DLD1 (cell line): Measurements from ENCODE around the gene SOX18.
"Not testable (repeated sequence)": the region's sequence is repeated elsewhere in the genome, so short reads cannot be mapped to it uniquely, and the experiment has no call there.

Source experiments
- in situ Hi-C: cut with HindIII; loops from 2 replicates; pipeline ENCODE4 v1.10.0; 2017; ENCODE audit warnings: low sequenced_read_pairs

The SOX18 gene

GRCh38 chr20:64025101-64025825 lies 24.2 kb downstream of the SOX18 start:
- in situ Hi-C loops, result no loop called here

GRCh38 chr20:64024141-64024990 lies 25.1 kb downstream of the SOX18 start:
- in situ Hi-C loops, result no loop called here

GRCh38 chr20:64023361-64024140 lies 25.9 kb downstream of the SOX18 start:
- in situ Hi-C loops, result no loop called here

- in situ Hi-C loops, result no loop called here
Observed at GRCh38 chr20:64022671-64023360, 26.6 kb downstream of the SOX18 start.

- in situ Hi-C loops, result no loop called here
Observed at GRCh38 chr20:64021124-64021975, 28.1 kb downstream of the SOX18 start.

- in situ Hi-C loops, result no loop called here
Observed at GRCh38 chr20:64015635-64016034, 33.8 kb downstream of the SOX18 start.

GRCh38 chr20:64012385-64013154 lies 36.9 kb downstream of the SOX18 start:
- in situ Hi-C loops, result not testable (repeated sequence)

GRCh38 chr20:64011366-64011779 lies 38.1 kb downstream of the SOX18 start:
- in situ Hi-C loops, result no loop called here

- in situ Hi-C loops, result no loop called here
Observed at GRCh38 chr20:64010711-64011237, 38.7 kb downstream of the SOX18 start.

GRCh38 chr20:64009811-64010387 lies 39.5 kb downstream of the SOX18 start:
- in situ Hi-C loops, result no loop called here

GRCh38 chr20:64006902-64007301 lies 42.5 kb downstream of the SOX18 start:
- in situ Hi-C loops, result no loop called here

- in situ Hi-C loops, result no loop called here
Observed at GRCh38 chr20:64006490-64006889, 42.9 kb downstream of the SOX18 start.

- in situ Hi-C loops, result no loop called here
Observed at GRCh38 chr20:64005394-64005793, 44.0 kb downstream of the SOX18 start.

- in situ Hi-C loops, result no loop called here
Observed at GRCh38 chr20:64003960-64004725, 45.3 kb downstream of the SOX18 start.

GRCh38 chr20:64001607-64002011 lies 47.8 kb downstream of the SOX18 start:
- in situ Hi-C loops, result no loop called here

- in situ Hi-C loops, result no loop called here
Observed at GRCh38 chr20:64000906-64001305, 48.5 kb downstream of the SOX18 start.
